ENCODE results near the gene FXR1. TPM values are rescaled to one million over a fixed set of nuclear protein-coding genes. Genes with fewer than 3 reads are reported as not detected.
A peak's percentile ranks its signal among the peaks of the same experiment; 100 is the strongest.
"Not testable (repeated sequence)": the region's sequence is repeated elsewhere in the genome, so short reads cannot be mapped to it uniquely, and the experiment has no call there.

The FXR1 gene
- 123 and 125 TPM in 2 replicates for total RNA-seq (2014; rRNA removed; shearing (Covaris generic); ENCODE audit: low replicate concordance)

- peaks cover 55% of the 10 kb centered on the region for H3K79me2 ChIP-seq (ENCODE audit: low read length)
- no peaks in the 10 kb centered on the region for H3K9me3 ChIP-seq (ENCODE audit: low read length)
- H4K20me1 ChIP-seq (ENCODE audit: insufficient read depth, low read depth, low read length), result peaks cover 31% of the 10 kb centered on the region
- peak within 1 kb of the TSS; percentile 98 for H2AFZ ChIP-seq (ENCODE audit: low read length)
- H3K9me2 ChIP-seq (replicated peaks; ENCODE audit: insufficient read depth, low read length), result no peaks in the 10 kb centered on the region
- peak; percentile 98 for DNase-seq
- peak within 1 kb of the TSS; percentile 78 for H3K27ac ChIP-seq (ENCODE audit: low read length)
- H3K27me3 ChIP-seq (ENCODE audit: low read length), result no peaks in the 10 kb centered on the region
- H3K4me3 ChIP-seq (ENCODE audit: low read length), result peak within 1 kb of the TSS; percentile 100
- H3K4me2 ChIP-seq (ENCODE audit: low read depth, low read length, poor library complexity, severe bottlenecking), result peak within 1 kb of the TSS; percentile 95
- peaks cover 27% of the 10 kb centered on the region for H3K4me1 ChIP-seq (ENCODE audit: low read length)
- H3K9ac ChIP-seq (ENCODE audit: low read length), result peak within 1 kb of the TSS; percentile 100
- H3K36me3 ChIP-seq (ENCODE audit: insufficient read depth, low read length), result peaks cover 25% of the 10 kb centered on the region
Observed at GRCh38 chr3:180912304-180913296, at the start of gene FXR1. Gene FXR1, plus strand, starts transcription at chr3:180912670. Its CDS starts 16 bp downstream, at chr3:180912686.

- Histone ChIP-seq H3K4me2 (ENCODE audit: low read depth, low read length, poor library complexity, severe bottlenecking) (no peak overlapping the region), H3K9ac (ENCODE audit: low read length) (no peak overlapping the region), H4K20me1 (ENCODE audit: insufficient read depth, low read depth, low read length) (no peaks in the 10 kb centered on the region), H3K36me3 (ENCODE audit: insufficient read depth, low read length) (no peaks in the 10 kb centered on the region), H3K27ac (ENCODE audit: low read length) (no peak overlapping the region), H3K79me2 (ENCODE audit: low read length) (no peaks in the 10 kb centered on the region), H3K4me1 (ENCODE audit: low read length) (no peaks in the 10 kb centered on the region), H3K27me3 (ENCODE audit: low read length) (no peaks in the 10 kb centered on the region), H2AFZ (ENCODE audit: low read length) (no peak overlapping the region), H3K4me3 (ENCODE audit: low read length) (no peak overlapping the region), H3K9me3 (ENCODE audit: low read length) (no peaks in the 10 kb centered on the region), H3K9me2 (replicated peaks; ENCODE audit: insufficient read depth, low read length) (no peaks in the 10 kb centered on the region)
- DNase-seq, result no peak
Observed at GRCh38 chr3:180870008-180870699, 42.3 kb upstream of the FXR1 start.

- H3K9me2 ChIP-seq (replicated peaks; ENCODE audit: insufficient read depth, low read length), result no peaks in the 10 kb centered on the region
- H3K27ac ChIP-seq (ENCODE audit: low read length), result no peak overlapping the region
- H3K27me3 ChIP-seq (ENCODE audit: low read length), result no peaks in the 10 kb centered on the region
- H2AFZ ChIP-seq (ENCODE audit: low read length), result no peak overlapping the region
- no peak overlapping the region for H3K9ac ChIP-seq (ENCODE audit: low read length)
- no peak overlapping the region for H3K4me3 ChIP-seq (ENCODE audit: low read length)
- H3K4me2 ChIP-seq (ENCODE audit: low read depth, low read length, poor library complexity, severe bottlenecking), result no peak overlapping the region
- H3K36me3 ChIP-seq (ENCODE audit: insufficient read depth, low read length), result no peaks in the 10 kb centered on the region
- no peaks in the 10 kb centered on the region for H3K9me3 ChIP-seq (ENCODE audit: low read length)
- no peaks in the 10 kb centered on the region for H3K79me2 ChIP-seq (ENCODE audit: low read length)
- no peaks in the 10 kb centered on the region for H3K4me1 ChIP-seq (ENCODE audit: low read length)
- no peaks in the 10 kb centered on the region for H4K20me1 ChIP-seq (ENCODE audit: insufficient read depth, low read depth, low read length)
- no peak for DNase-seq
Observed at GRCh38 chr3:180871901-180872300, 40.6 kb upstream of the FXR1 start.

- H4K20me1 ChIP-seq (ENCODE audit: insufficient read depth, low read depth, low read length); H3K4me2 ChIP-seq (ENCODE audit: low read depth, low read length, poor library complexity, severe bottlenecking); H3K4me3 ChIP-seq (ENCODE audit: low read length); H3K27ac ChIP-seq (ENCODE audit: low read length); H3K9me3 ChIP-seq (ENCODE audit: low read length); DNase-seq; H3K9ac ChIP-seq (ENCODE audit: low read length); H3K9me2 ChIP-seq (replicated peaks; ENCODE audit: insufficient read depth, low read length); H3K27me3 ChIP-seq (ENCODE audit: low read length); H2AFZ ChIP-seq (ENCODE audit: low read length); H3K79me2 ChIP-seq (ENCODE audit: low read length); H3K4me1 ChIP-seq (ENCODE audit: low read length); H3K36me3 ChIP-seq (ENCODE audit: insufficient read depth, low read length): not testable (repeated sequence)
Observed at GRCh38 chr3:180872430-180872829, 40.0 kb upstream of the FXR1 start.

- DNase-seq, result no peak
- Histone ChIP-seq H2AFZ (ENCODE audit: low read length) (no peak overlapping the region), H3K4me1 (ENCODE audit: low read length) (no peaks in the 10 kb centered on the region), H3K27ac (ENCODE audit: low read length) (no peak overlapping the region), H3K36me3 (ENCODE audit: insufficient read depth, low read length) (no peaks in the 10 kb centered on the region), H3K9me2 (replicated peaks; ENCODE audit: insufficient read depth, low read length) (no peaks in the 10 kb centered on the region), H3K4me3 (ENCODE audit: low read length) (no peak overlapping the region), H3K4me2 (ENCODE audit: low read depth, low read length, poor library complexity, severe bottlenecking) (no peak overlapping the region), H3K9me3 (ENCODE audit: low read length) (no peaks in the 10 kb centered on the region), H3K79me2 (ENCODE audit: low read length) (no peaks in the 10 kb centered on the region), H3K9ac (ENCODE audit: low read length) (no peak overlapping the region), H3K27me3 (ENCODE audit: low read length) (no peaks in the 10 kb centered on the region), H4K20me1 (ENCODE audit: insufficient read depth, low read depth, low read length) (no peaks in the 10 kb centered on the region)
Observed at GRCh38 chr3:180875124-180875698, 37.3 kb upstream of the FXR1 start.

GRCh38 chr3:180881065-180881801, 31.2 kb upstream of the FXR1 start:
- H4K20me1 ChIP-seq (ENCODE audit: insufficient read depth, low read depth, low read length), result no peaks in the 10 kb centered on the region
- no peaks in the 10 kb centered on the region for H3K9me2 ChIP-seq (replicated peaks; ENCODE audit: insufficient read depth, low read length)
- H3K27me3 ChIP-seq (ENCODE audit: low read length), result no peaks in the 10 kb centered on the region
- no peak for DNase-seq
- no peaks in the 10 kb centered on the region for H3K9me3 ChIP-seq (ENCODE audit: low read length)
- no peak overlapping the region for H3K4me2 ChIP-seq (ENCODE audit: low read depth, low read length, poor library complexity, severe bottlenecking)
- no peaks in the 10 kb centered on the region for H3K4me1 ChIP-seq (ENCODE audit: low read length)
- no peak overlapping the region for H3K9ac ChIP-seq (ENCODE audit: low read length)
- no peak overlapping the region for H3K27ac ChIP-seq (ENCODE audit: low read length)
- H2AFZ ChIP-seq (ENCODE audit: low read length), result no peak overlapping the region
- H3K36me3 ChIP-seq (ENCODE audit: insufficient read depth, low read length), result no peaks in the 10 kb centered on the region
- H3K79me2 ChIP-seq (ENCODE audit: low read length), result no peaks in the 10 kb centered on the region
- H3K4me3 ChIP-seq (ENCODE audit: low read length), result no peak overlapping the region

GRCh38 chr3:180882115-180882514, 30.4 kb upstream of the FXR1 start:
- Histone ChIP-seq H3K4me1 (ENCODE audit: low read length) (no peaks in the 10 kb centered on the region), H3K27ac (ENCODE audit: low read length) (no peak overlapping the region), H3K4me2 (ENCODE audit: low read depth, low read length, poor library complexity, severe bottlenecking) (no peak overlapping the region), H4K20me1 (ENCODE audit: insufficient read depth, low read depth, low read length) (no peaks in the 10 kb centered on the region), H2AFZ (ENCODE audit: low read length) (no peak overlapping the region), H3K9ac (ENCODE audit: low read length) (no peak overlapping the region), H3K27me3 (ENCODE audit: low read length) (no peaks in the 10 kb centered on the region), H3K36me3 (ENCODE audit: insufficient read depth, low read length) (no peaks in the 10 kb centered on the region), H3K9me3 (ENCODE audit: low read length) (no peaks in the 10 kb centered on the region), H3K79me2 (ENCODE audit: low read length) (no peaks in the 10 kb centered on the region), H3K9me2 (replicated peaks; ENCODE audit: insufficient read depth, low read length) (no peaks in the 10 kb centered on the region), H3K4me3 (ENCODE audit: low read length) (no peak overlapping the region)
- DNase-seq, result no peak
